Suprapubic skin (tissue), 4 donors: ENCODE data around the gene CCDC60. TPM values are rescaled to one million over a fixed set of nuclear protein-coding genes. Genes with fewer than 3 reads are reported as not detected.

Source experiments
- DNase-seq, 2 donors: peaks; one replicate each; pipeline ENCODE4 v3.0.0-alpha.2; 2019; ENCODE audit warnings: low spot score in 2 of 2
- H3K27ac ChIP-seq: fragments of 200-600 bp; sonication (generic); one replicate; pipeline ENCODE4 v1.5.1; 2019
- H3K27me3 ChIP-seq: fragments of 200-600 bp; sonication (generic); one replicate; pipeline ENCODE4 v1.5.1; 2019
- H3K36me3 ChIP-seq: fragments of 200-600 bp; sonication (generic); one replicate; pipeline ENCODE4 v1.5.1; 2019
- H3K4me1 ChIP-seq: fragments of 200-600 bp; sonication (generic); one replicate; pipeline ENCODE4 v1.5.1; 2019
- H3K4me3 ChIP-seq: fragments of 200-600 bp; sonication (generic); one replicate; pipeline ENCODE4 v1.5.1; 2019; ENCODE audit warnings: mild to moderate bottlenecking
- H3K9me3 ChIP-seq: fragments of 200-600 bp; sonication (generic); one replicate; pipeline ENCODE4 v1.5.1; 2019
- EP300 ChIP-seq: sonication (generic); formaldehyde crosslinking; IDR thresholded peaks from one replicate; pipeline ENCODE4 v1.6.1; 2017; ENCODE audit warnings: antibody characterized with exemption
- POLR2A ChIP-seq, 2 donors: fragments of 450-650 bp; IDR thresholded peaks; one replicate each; pipeline ENCODE4 v1.6.1; 2017; ENCODE audit warnings: antibody characterized with exemption in 2 of 2, mild to moderate bottlenecking in 2 of 2, moderate library complexity in 2 of 2
- POLR2AphosphoS5 ChIP-seq, 3 donors: sonication (generic); formaldehyde crosslinking; IDR thresholded peaks; one replicate each; pipeline ENCODE4 v1.6.1; 2017; ENCODE audit warnings: antibody characterized with exemption in 3 of 3
- WGBS: methylation state at CpG from one replicate; pipeline ENCODE4 v1.1.5; 2018; 5-methylcytosine and 5-hydroxymethylcytosine counted together
- total RNA-seq, 4 donors: library from RNA; depleted of rRNA; stranded (reverse); fragments of >200 nt; gene quantifications; one replicate each; pipeline ENCODE4 v1.1.0, GENCODE V29; 2016
- TF ChIP-seq, protein P1 (sequence below), 2 donors: fragments of 200-600 bp in 1 of 2; fragments of 450-650 bp in 1 of 2; sonication (generic) in 1 of 2; IDR thresholded peaks; one replicate each; pipeline ENCODE4 v1.5.1; 2016 to 2019; ENCODE audit warnings: antibody characterized with exemption in 2 of 2, mild to moderate bottlenecking in 1 of 2, moderate library complexity in 1 of 2

The CCDC60 gene
- total RNA-seq, 4 donors from 2014 or later: not detected

DNA sequence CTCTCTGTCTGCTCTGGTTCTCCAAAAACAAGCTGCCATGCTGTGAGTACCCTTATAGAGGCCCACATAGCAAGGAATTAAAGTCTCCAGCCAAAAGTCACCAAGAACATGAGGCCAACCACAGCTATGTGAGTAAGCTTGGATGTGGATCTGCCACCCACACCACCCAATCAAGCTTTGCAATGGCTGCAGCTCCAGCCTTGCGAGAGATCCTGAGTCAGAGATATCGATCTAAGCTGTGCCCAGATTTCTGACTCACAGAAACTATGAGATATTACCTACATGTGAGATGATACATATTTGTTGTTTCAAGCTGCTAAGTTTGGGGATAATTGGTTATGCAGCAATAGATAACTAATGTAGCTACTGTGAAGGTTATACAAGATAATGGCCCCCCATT lies 243.6 kb downstream of the CCDC60 start:
- no peak for TF ChIP-seq EP300
- no peak for TF ChIP-seq POLR2AphosphoS5 (IDR thresholded peaks at IDR 0.05)
- TF ChIP-seq, protein P1, sequence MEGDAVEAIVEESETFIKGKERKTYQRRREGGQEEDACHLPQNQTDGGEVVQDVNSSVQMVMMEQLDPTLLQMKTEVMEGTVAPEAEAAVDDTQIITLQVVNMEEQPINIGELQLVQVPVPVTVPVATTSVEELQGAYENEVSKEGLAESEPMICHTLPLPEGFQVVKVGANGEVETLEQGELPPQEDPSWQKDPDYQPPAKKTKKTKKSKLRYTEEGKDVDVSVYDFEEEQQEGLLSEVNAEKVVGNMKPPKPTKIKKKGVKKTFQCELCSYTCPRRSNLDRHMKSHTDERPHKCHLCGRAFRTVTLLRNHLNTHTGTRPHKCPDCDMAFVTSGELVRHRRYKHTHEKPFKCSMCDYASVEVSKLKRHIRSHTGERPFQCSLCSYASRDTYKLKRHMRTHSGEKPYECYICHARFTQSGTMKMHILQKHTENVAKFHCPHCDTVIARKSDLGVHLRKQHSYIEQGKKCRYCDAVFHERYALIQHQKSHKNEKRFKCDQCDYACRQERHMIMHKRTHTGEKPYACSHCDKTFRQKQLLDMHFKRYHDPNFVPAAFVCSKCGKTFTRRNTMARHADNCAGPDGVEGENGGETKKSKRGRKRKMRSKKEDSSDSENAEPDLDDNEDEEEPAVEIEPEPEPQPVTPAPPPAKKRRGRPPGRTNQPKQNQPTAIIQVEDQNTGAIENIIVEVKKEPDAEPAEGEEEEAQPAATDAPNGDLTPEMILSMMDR (IDR thresholded peaks at IDR 0.05): no peak
- no peak for TF ChIP-seq POLR2A (IDR thresholded peaks at IDR 0.05)
- Histone ChIP-seq H3K27ac (no peak overlapping the region), H3K4me3 (no peak overlapping the region), H3K36me3 (no peaks in the 10 kb centered on the region), H3K9me3 (no peaks in the 10 kb centered on the region), H3K27me3 (no peaks in the 10 kb centered on the region), H3K4me1 (no peaks in the 10 kb centered on the region)
- 70% methylated on average over 2 of the region's 2 CpGs for WGBS
- DNase-seq: no peak

DNA sequence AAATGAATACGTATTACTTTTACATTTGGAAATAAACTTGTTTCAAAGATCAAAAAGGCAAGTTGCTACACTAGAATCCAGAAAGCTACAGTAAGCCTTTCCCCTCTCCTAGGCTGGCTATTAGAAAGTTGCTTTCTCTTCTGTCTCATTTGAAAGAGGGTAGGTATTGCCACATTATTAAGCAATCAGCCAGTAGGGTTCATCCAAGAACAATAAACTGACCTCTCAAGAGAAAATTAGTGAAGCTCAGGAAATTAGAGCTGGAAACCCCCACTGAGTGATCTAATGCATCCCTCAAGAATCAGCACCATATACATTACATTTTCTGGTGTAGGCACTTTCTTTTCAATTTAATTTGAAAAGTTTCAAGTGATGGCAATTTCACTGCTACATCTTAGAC lies 254.6 kb downstream of the CCDC60 start:
- peaks cover 3% of the 10 kb centered on the region for H3K4me1 ChIP-seq
- no peaks in the 10 kb centered on the region for H3K9me3 ChIP-seq
- H3K36me3 ChIP-seq: no peaks in the 10 kb centered on the region
- H3K27me3 ChIP-seq: peaks cover 19% of the 10 kb centered on the region
- H3K27ac ChIP-seq: no peak overlapping the region
- WGBS: 76% methylated on average over 1 of the region's 1 CpG
- TF ChIP-seq, protein P1 (IDR thresholded peaks at IDR 0.05): no peak
- TF ChIP-seq POLR2A (IDR thresholded peaks at IDR 0.05): no peak
- TF ChIP-seq EP300: no peak
- no peak for TF ChIP-seq POLR2AphosphoS5 (IDR thresholded peaks at IDR 0.05)
- H3K4me3 ChIP-seq: no peak overlapping the region
- no peak for DNase-seq

DNA sequence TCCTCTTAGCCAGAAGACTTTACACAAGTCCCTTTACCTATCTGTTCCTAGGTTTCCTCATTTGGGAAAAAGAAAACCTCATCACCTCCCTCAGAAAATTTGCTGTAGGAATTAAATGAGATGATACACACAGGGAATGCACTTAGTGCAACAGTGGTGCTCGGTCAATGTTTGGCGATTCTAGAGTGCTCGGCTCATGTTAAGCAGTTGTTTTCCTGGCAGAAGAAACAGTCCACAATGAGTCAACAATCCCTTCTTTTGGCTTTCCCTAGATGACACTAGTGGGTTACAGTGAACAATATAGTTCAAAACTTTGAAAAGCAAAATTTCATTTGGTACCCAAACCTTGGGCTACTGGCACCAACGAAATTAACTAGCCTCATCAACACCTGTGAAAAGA lies 255.1 kb downstream of the CCDC60 start:
- H3K27ac ChIP-seq: no peak overlapping the region
- H3K4me1 ChIP-seq: peaks cover 8% of the 10 kb centered on the region
- no peak overlapping the region for H3K4me3 ChIP-seq
- H3K36me3 ChIP-seq: no peaks in the 10 kb centered on the region
- no peaks in the 10 kb centered on the region for H3K9me3 ChIP-seq
- TF ChIP-seq POLR2AphosphoS5 (IDR thresholded peaks at IDR 0.05) (no peak), EP300 (no peak), POLR2A (IDR thresholded peaks at IDR 0.05) (no peak)
- TF ChIP-seq, protein P1 (IDR thresholded peaks at IDR 0.05): no peak
- WGBS: 82% methylated on average over 4 of the region's 4 CpGs
- no peak for DNase-seq
- H3K27me3 ChIP-seq: peaks cover 24% of the 10 kb centered on the region

Other genes starting within 250 kb of the CCDC60 start
- 100 to 1,000 TPM in 2 of 4 donors, 10 to 100 TPM in 2; 28.1 to 126 (median 73.1) TPM for gene HSPB8, start 155.8 kb upstream of the CCDC60 start, total RNA-seq